SK-N-SH (cell line): ENCODE measurements around the gene TRIM9. TPM values are rescaled to one million over a fixed set of nuclear protein-coding genes. Genes with fewer than 3 reads are reported as not detected.

Experiments used
- CTCF ChIA-PET: fragments of 300-600, 350-600 bp; formaldehyde crosslinking; extraction: SDS; loops from one replicate; lab custom pipeline; 2021; lab: Yijun Ruan, JAX
- POLR2A ChIA-PET: fragments of 350-600 bp; sonication (Branson Sonifier 250); formaldehyde crosslinking; extraction: SDS; loops from one replicate; lab custom pipeline; 2020; ENCODE audit warnings: antibody characterized with exemption, inconsistent platforms; lab: Yijun Ruan, JAX
- DNase-seq: peaks from one replicate; pipeline ENCODE4 v3.0.0; 2012
- H2AFZ ChIP-seq: fragments of 200-600 bp; sonication (generic); 2 replicates; pipeline ENCODE4 v1.8.1; 2016; ENCODE audit warnings: antibody characterized with exemption, mild to moderate bottlenecking, low read depth
- H3F3A ChIP-seq: fragments of 200-600 bp; sonication (generic); replicated peaks from 2 replicates; pipeline ENCODE3; 2016; ENCODE audit warnings: antibody characterized with exemption, mild to moderate bottlenecking; ENCODE audit not compliant: insufficient read depth
- H3K27ac ChIP-seq, 2 experiments: fragments of 200-500 bp in 1 of 2; fragments of 200-600 bp in 1 of 2; sonication (Bioruptor generic) in 1 of 2; sonication (generic), shearing (Covaris generic) in 1 of 2; 2 replicates each; pipeline versions ENCODE4 v1.5.1 to v1.6.1; 2014 to 2016; ENCODE audit warnings: low read depth in 2 of 2, inconsistent platforms in 1 of 2, low read length in 1 of 2, mild to moderate bottlenecking in 1 of 2, mixed read lengths in 1 of 2
- H3K27me3 ChIP-seq: fragments of 200-600 bp; sonication (generic), shearing (Covaris generic); 2 replicates; pipeline ENCODE4 v1.6.1; 2016; ENCODE audit warnings: mixed run types; ENCODE audit not compliant: insufficient read depth
- H3K36me3 ChIP-seq, 2 experiments: fragments of 200-500 bp in 1 of 2; fragments of 200-600 bp in 1 of 2; sonication (Bioruptor generic) in 1 of 2; sonication (generic) in 1 of 2; replicated peaks in 1 of 2; 2 replicates each; pipeline versions ENCODE3 to v1.5.1; 2014 to 2016; ENCODE audit warnings: low read length in 1 of 2, mild to moderate bottlenecking in 1 of 2; ENCODE audit not compliant: insufficient read depth in 2 of 2, control insufficient read depth in 1 of 2
- H3K4me1 ChIP-seq, 2 experiments: fragments of 200-500 bp in 1 of 2; fragments of 200-600 bp in 1 of 2; sonication (Bioruptor generic) in 1 of 2; sonication (generic), shearing (Covaris generic) in 1 of 2; 2 replicates each; pipeline versions ENCODE4 v1.5.1 to v1.6.1; 2014 to 2016; ENCODE audit warnings: low read depth in 1 of 2, low read length in 1 of 2, mixed run types in 1 of 2; ENCODE audit not compliant: insufficient read depth in 2 of 2, control insufficient read depth in 1 of 2
- H3K4me2 ChIP-seq: fragments of 200-600 bp; sonication (generic), shearing (Covaris generic); 2 replicates; pipeline ENCODE4 v1.6.1; 2017; ENCODE audit warnings: mixed run types
- H3K4me3 ChIP-seq, 2 experiments: fragments of 200-500 bp in 1 of 2; fragments of 200-600 bp in 1 of 2; sonication (Bioruptor generic) in 1 of 2; sonication (generic), shearing (Covaris generic) in 1 of 2; 2 replicates each; pipeline versions ENCODE4 v1.5.1 to v1.8.1; 2014 to 2016; ENCODE audit warnings: low read depth in 2 of 2, inconsistent platforms in 1 of 2, low read length in 1 of 2, mild to moderate bottlenecking in 1 of 2, mixed read lengths in 1 of 2, moderate library complexity in 1 of 2
- H3K79me2 ChIP-seq: fragments of 200-600 bp; sonication (generic); 2 replicates; pipeline ENCODE4 v1.8.1; 2017; ENCODE audit warnings: mild to moderate bottlenecking; ENCODE audit not compliant: insufficient read depth
- H3K9ac ChIP-seq: fragments of 200-600 bp; sonication (generic); 2 replicates; pipeline ENCODE4 v1.6.1; 2017; ENCODE audit warnings: mixed run types
- H3K9me2 ChIP-seq: fragments of 200-600 bp; sonication (generic); 2 replicates; pipeline ENCODE4 v1.6.1; 2017; ENCODE audit warnings: mixed run types
- H3K9me3 ChIP-seq: fragments of 200-600 bp; sonication (generic); 2 replicates; pipeline ENCODE4 v1.6.1; 2017; ENCODE audit warnings: mixed run types, mild to moderate bottlenecking, moderate library complexity
- H4K20me1 ChIP-seq: fragments of 200-600 bp; sonication (generic); 2 replicates; pipeline ENCODE4 v1.6.1; 2017; ENCODE audit warnings: mild to moderate bottlenecking, mixed run types; ENCODE audit not compliant: insufficient read depth
- CHD2 ChIP-seq: fragments of 150-350 bp; IDR thresholded peaks from 2 replicates; pipeline ENCODE4 v1.6.1; 2018; ENCODE audit warnings: low read length; ENCODE audit not compliant: partially characterized antibody
- EZH2phosphoT487 ChIP-seq: fragments of 200-600 bp; sonication (generic); IDR thresholded peaks from 2 replicates; pipeline ENCODE4 v1.6.1; 2017; ENCODE audit warnings: low read depth, mixed run types, mild to moderate bottlenecking, antibody characterized with exemption, moderate library complexity, borderline replicate concordance
- GATA2 ChIP-seq: sonication (generic); formaldehyde crosslinking; IDR thresholded peaks from 2 replicates; pipeline ENCODE4 v1.5.0; 2020; ENCODE audit warnings: mild to moderate bottlenecking, missing genetic modification reagents
- NFIC ChIP-seq: IDR thresholded peaks from 2 replicates; pipeline ENCODE4 v1.4.0; 2012; ENCODE audit warnings: borderline replicate concordance
- NRF1 ChIP-seq: IDR thresholded peaks from 2 replicates; pipeline ENCODE4 v1.6.1; 2012; ENCODE audit warnings: low read depth, mild to moderate bottlenecking, low read length
- PBX3 ChIP-seq: IDR thresholded peaks from 2 replicates; pipeline ENCODE4; 2012
- POLR2AphosphoS5 ChIP-seq: IDR thresholded peaks from 2 replicates; pipeline ENCODE4 v1.6.1; 2012; ENCODE audit warnings: low read depth, low read length
- RAD21 ChIP-seq: IDR thresholded peaks from 2 replicates; pipeline ENCODE4 v1.6.1; 2012; ENCODE audit warnings: mild to moderate bottlenecking, low read length
- REST ChIP-seq: IDR thresholded peaks from 2 replicates; pipeline ENCODE4 v1.6.1; 2012; ENCODE audit warnings: mild to moderate bottlenecking, low read depth, low read length, moderate library complexity
- RFX5 ChIP-seq: IDR thresholded peaks from 2 replicates; pipeline ENCODE4 v1.6.1; 2012; ENCODE audit warnings: mild to moderate bottlenecking, improper control_type of control experiment, low read length
- RXRA ChIP-seq: IDR thresholded peaks from 2 replicates; pipeline ENCODE4 v1.4.0; 2012; ENCODE audit warnings: low read depth, mild to moderate bottlenecking, borderline replicate concordance
- SIN3A ChIP-seq: IDR thresholded peaks from 2 replicates; pipeline ENCODE4 v1.6.1; 2012; ENCODE audit warnings: low read depth, mild to moderate bottlenecking, low read length, moderate library complexity, borderline replicate concordance
- TAF1 ChIP-seq: IDR thresholded peaks from 2 replicates; pipeline ENCODE4 v1.6.1; 2012; ENCODE audit warnings: low read depth, mild to moderate bottlenecking, low read length, moderate library complexity, borderline replicate concordance
- TCF12 ChIP-seq: IDR thresholded peaks from 2 replicates; pipeline ENCODE4 v1.4.0; 2012
- WGBS: methylation state at CpG from one replicate; pipeline ENCODE4 v1.1.6; 2017; ENCODE audit warnings: low lambda C conversion rate; 5-methylcytosine and 5-hydroxymethylcytosine counted together
- polyA plus RNA-seq, 3 experiments: library from polyadenylated mRNA; depleted of rRNA; stranded (reverse); fragments of >200 nt; gene quantifications; 2 replicates each; pipeline ENCODE4 v1.2.3, GENCODE V29; 2012
- TF ChIP-seq, protein P1 (sequence below): IDR thresholded peaks from 2 replicates; pipeline ENCODE4 v1.4.0; 2012; ENCODE audit warnings: low read depth, borderline replicate concordance
- TF ChIP-seq, protein P2 (sequence below): IDR thresholded peaks from 2 replicates; pipeline ENCODE4 v1.4.0; 2012; ENCODE audit warnings: low read depth

The TRIM9 gene
- polyA plus RNA-seq, 1 of the 3 experiments (the other 2 are of a cell fraction) = 3.9 TPM

DNA sequence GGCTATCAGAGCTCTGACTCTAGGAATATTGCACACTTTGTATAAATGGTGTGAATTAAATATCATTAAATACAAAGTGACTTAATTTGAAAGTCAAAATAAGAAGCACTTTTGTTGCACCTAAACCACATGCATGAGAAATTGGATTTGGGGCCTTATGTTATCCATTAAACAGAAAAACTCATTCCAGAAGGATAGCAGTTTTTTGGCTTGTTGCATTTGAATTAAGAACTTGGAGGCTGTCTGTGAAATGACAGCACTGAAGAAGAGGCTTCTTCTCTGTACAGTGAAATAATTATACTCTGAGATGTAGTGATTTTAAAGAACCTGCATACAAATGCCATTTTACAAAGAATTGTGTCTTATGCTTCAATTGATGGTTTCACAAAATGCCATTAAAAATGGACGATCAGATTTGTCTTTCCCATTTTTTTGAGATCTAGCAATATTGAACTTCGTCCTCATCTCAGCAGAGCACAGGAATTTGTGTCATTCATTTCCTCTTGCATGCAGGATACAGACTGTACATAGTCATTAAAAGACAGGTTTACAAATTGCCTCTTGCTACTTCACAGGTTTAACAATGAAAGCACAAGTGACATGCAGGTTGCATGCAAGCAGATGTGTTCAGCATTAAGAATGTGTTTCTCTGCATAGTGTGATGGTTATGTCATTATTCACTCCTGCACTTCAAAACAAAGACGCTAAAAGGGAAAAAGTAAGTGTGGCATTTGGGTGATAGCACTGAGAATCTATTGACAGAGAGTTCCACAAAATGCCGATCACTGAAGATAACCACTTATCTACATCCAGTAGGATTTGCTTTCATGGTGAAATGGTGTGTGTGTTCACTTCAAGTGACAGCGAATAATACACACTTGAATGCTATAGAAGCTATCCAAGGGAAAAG is 114.7 kb downstream of the TRIM9 start:
- ChIA-PET POLR2A (no interaction called here), CTCF (interaction anchor here (1.2 kb wide), 1 partner anchor 12 kb away, joined by 3 read pairs; no protein-coding TSS in a partner anchor)
- no peaks in the 10 kb centered on the region for H3K27me3 ChIP-seq
- no peak overlapping the region for H3K4me3 ChIP-seq
- no peak overlapping the region for H3K4me2 ChIP-seq
- H3F3A ChIP-seq = peaks cover 5% of the 10 kb centered on the region
- no peaks in the 10 kb centered on the region for H3K79me2 ChIP-seq
- WGBS = 68% methylated on average over 5 of the region's 5 CpGs
- no peak for DNase-seq
- H3K9me2 ChIP-seq = no peaks in the 10 kb centered on the region
- peaks cover 5 to 8% of the 10 kb centered on the region in 2 experiments; a peak in 3 of 4 replicates for H3K4me1 ChIP-seq
- TF ChIP-seq POLR2AphosphoS5 = no peak
- TF ChIP-seq TAF1 = no peak
- TF ChIP-seq CHD2 = no peak
- TF ChIP-seq NFIC = no peak
- TF ChIP-seq PBX3 = no peak
- TF ChIP-seq TCF12 = no peak
- no peak for TF ChIP-seq REST
- TF ChIP-seq GATA2 (CRISPR knock-in tag) = no peak
- no peak for TF ChIP-seq RXRA
- TF ChIP-seq, protein P1, sequence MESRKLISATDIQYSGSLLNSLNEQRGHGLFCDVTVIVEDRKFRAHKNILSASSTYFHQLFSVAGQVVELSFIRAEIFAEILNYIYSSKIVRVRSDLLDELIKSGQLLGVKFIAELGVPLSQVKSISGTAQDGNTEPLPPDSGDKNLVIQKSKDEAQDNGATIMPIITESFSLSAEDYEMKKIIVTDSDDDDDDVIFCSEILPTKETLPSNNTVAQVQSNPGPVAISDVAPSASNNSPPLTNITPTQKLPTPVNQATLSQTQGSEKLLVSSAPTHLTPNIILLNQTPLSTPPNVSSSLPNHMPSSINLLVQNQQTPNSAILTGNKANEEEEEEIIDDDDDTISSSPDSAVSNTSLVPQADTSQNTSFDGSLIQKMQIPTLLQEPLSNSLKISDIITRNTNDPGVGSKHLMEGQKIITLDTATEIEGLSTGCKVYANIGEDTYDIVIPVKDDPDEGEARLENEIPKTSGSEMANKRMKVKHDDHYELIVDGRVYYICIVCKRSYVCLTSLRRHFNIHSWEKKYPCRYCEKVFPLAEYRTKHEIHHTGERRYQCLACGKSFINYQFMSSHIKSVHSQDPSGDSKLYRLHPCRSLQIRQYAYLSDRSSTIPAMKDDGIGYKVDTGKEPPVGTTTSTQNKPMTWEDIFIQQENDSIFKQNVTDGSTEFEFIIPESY = no peak
- no peak for TF ChIP-seq RFX5
- TF ChIP-seq SIN3A = no peak
- no peak for TF ChIP-seq NRF1
- TF ChIP-seq, protein P2, sequence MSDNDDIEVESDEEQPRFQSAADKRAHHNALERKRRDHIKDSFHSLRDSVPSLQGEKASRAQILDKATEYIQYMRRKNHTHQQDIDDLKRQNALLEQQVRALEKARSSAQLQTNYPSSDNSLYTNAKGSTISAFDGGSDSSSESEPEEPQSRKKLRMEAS = no peak
- no peak for TF ChIP-seq EZH2phosphoT487
- no peak for TF ChIP-seq RAD21
- H2AFZ ChIP-seq = no peak overlapping the region
- H3K9ac ChIP-seq = no peak overlapping the region
- H3K36me3 ChIP-seq = no peaks in the 10 kb centered on the region
- no peaks in the 10 kb centered on the region for H3K9me3 ChIP-seq
- H3K27ac ChIP-seq = no peak overlapping the region
- H4K20me1 ChIP-seq = no peaks in the 10 kb centered on the region
